DMS79 (cell line): ENCODE results near the gene EVPL.

ENCODE experiments used
- DNase-seq: peaks from one replicate; lab custom pipeline; 2025; lab: John Stamatoyannopoulos, UW

EVPL gene

GRCh38 chr17:76017481-76018339 is 9.4 kb downstream of the EVPL start:
- no peak for DNase-seq

- no peak for DNase-seq
These were observed 12.2 kb downstream of the EVPL start for GRCh38 chr17:76014925-76015261.

DNA sequence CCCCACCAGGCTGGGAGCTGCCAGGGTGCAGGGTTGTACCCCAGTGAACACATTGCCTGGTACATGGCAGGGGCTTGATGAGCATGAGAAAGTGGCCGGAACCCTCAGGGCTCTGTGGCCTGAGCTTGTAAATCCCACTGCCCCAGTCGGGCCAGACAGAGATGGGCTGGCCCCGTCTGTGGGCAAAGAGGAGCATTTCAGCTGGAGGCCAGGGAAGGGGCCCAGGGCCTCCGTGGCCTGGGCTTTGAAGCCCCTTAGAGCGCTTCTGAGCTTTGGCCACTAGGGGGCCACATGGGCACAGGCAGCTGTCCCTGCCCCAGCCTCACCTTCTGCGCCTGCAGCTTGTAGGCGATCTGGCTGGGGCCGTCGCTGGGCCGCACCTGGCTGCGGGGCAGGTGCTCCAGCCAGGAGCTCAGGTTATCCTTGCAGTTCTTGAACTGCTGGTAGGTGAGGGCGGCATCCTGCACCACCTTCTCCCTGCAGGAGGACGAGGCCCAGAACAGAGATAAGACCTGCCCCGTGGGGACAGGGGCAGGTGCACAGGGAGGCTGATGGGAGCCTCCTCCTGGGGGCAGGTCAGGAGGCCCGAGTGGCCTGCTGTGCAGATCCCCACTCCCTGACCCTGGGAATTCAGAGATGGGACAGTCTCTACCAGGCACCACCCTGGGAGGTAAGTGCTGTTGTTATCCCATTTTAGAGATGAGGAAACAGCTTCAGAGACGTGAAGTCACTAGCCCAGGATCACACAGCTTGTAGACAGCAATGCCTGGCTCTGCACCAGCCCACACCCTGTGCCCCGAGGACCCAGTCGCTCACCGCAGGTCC is 12.8 kb downstream of the EVPL start:
- DNase-seq = peak; percentile 43

GRCh38 chr17:76013377-76013932 is 13.7 kb downstream of the EVPL start:
- DNase-seq = no peak

DNA sequence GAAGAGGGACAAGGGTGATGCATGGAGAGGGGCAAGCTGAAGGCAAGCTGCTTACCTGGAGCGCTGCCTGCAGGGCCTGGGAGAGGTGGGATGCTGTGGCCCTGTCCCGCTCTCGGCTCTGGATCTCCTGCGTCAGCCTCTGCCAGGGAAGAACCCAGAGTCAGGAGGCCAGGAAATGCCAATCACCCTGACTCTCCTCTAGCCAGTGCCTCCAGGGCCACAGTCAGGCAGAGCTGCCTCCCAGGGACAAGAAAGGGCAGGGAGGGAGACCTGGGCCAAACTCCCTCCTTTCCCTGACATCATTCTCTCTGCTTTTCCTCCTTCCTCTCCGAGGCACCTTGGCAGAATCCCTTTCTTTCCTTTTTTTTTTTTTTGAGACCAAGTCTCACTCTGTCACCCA is 15.2 kb downstream of the EVPL start:
- no peak for DNase-seq

GRCh38 chr17:76009969-76010661 is 17.0 kb downstream of the EVPL start:
- DNase-seq = no peak

DNA sequence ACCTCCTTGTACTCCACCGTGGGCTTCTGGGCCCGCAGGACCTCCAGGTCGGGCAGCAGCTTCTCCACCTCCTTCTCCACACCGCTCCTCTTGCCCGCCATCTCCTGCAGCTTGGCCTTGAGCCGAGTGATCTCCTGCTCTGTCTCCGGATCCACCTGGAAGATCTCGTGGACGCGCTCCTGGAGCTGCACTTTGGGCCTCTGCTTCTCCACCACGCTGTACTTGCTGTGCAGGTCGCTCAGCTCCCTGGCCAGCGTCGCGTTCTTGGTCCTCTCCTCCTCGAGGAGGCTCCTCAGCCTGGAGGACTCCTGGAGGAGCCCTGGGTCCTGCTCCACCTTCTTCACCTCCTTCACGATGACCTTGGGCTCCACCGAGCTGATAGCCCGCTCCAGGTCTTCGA is 17.7 kb downstream of the EVPL start:
- no peak for DNase-seq

- DNase-seq = no peak
These were observed 18.3 kb downstream of the EVPL start for GRCh38 chr17:76008630-76009425.

DNA sequence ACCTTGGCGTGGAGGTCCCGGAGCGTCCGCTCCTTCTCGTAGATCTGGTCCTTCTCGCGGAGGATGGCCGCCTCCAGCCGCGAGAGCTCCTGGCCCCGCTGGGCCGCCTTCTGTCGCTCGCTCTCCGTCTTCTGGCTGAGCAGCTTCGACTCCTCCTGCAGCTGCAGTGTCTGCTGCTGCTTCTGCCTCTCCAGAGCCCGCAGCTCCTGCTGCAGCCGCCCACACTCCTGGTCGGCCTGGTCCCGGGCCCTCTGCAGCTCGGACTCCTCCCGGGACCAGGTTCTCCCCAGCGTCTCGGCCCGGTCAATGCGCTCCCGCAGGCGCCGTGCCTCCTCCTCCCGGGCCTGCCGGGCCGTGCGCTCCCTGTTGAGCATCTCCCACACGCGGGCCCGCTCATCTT is 18.9 kb downstream of the EVPL start:
- no peak for DNase-seq

- no peak for DNase-seq
These were observed 19.3 kb downstream of the EVPL start for GRCh38 chr17:76007850-76008165.

- no peak for DNase-seq
These were observed 19.8 kb downstream of the EVPL start for GRCh38 chr17:76007131-76007849.

DNA sequence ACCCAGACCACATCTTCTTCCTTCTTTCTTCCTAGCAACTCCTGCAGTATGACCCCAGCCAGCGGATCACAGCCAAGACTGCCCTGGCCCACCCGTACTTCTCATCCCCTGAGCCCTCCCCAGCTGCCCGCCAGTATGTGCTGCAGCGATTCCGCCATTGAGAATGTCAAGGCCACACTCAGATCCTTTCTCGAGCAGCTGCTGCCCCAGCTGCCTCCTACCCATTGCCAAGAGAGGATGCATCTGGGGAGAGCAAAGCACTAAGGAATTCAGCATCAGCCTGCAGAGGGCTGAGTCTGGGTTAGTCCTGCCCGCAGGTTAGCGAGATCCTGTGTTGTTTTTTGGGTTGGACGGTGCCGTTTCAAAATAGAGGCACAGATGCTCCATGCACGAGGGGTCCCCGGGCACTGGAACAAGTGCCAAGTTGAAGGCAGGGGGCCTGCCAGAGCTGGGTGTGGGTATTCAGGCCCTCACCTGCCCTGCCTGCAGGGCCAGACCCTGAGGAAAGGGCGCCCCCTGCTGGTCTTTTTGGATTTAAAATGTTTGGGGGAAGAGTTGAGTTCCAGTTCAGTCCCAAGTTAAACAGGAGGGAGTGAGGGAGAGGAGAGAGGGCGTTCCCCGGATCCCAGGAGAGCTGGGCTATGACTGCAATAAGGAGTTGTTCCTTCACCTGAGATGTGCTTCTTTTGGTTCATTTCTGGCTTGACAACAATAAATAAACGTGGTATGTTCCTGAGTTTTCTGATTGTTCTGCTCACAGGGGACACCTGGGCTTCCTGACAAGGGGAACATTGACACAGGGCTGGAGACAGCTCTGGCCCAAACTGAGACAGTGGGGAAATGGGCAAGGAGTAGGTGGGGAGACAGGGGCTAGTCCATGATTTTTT is 21.6 kb downstream of the EVPL start:
- peak; percentile 9 for DNase-seq

GRCh38 chr17:76004750-76005262 is 22.3 kb downstream of the EVPL start:
- no peak for DNase-seq

GRCh38 chr17:76003915-76004314 is 23.2 kb downstream of the EVPL start:
- DNase-seq = no peak

DNA sequence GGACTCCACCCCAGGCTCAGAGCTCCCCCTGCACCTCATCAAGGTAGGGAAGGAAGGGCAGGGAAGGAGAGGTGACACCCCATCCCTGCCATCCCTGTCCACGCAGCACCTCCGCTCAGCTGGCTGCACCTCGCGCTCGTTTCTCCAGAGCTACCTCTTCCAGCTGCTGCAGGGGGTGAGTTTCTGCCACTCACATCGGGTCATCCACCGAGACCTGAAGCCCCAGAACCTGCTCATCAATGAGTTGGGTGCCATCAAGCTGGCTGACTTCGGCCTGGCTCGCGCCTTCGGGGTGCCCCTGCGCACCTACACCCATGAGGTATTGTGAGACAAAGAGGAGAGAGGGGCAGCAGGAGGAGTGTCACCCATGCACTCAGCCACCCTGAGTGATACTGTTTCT is 25.0 kb downstream of the EVPL start:
- DNase-seq = no peak

GRCh38 chr17:76000755-76001521 is 26.2 kb downstream of the EVPL start, which contains the start of gene CDK3:
TSS of gene CDK3 (plus strand) at chr17:76000855. CDS start at chr17:76001426, 571 bp downstream.
- DNase-seq = no peak

DNA sequence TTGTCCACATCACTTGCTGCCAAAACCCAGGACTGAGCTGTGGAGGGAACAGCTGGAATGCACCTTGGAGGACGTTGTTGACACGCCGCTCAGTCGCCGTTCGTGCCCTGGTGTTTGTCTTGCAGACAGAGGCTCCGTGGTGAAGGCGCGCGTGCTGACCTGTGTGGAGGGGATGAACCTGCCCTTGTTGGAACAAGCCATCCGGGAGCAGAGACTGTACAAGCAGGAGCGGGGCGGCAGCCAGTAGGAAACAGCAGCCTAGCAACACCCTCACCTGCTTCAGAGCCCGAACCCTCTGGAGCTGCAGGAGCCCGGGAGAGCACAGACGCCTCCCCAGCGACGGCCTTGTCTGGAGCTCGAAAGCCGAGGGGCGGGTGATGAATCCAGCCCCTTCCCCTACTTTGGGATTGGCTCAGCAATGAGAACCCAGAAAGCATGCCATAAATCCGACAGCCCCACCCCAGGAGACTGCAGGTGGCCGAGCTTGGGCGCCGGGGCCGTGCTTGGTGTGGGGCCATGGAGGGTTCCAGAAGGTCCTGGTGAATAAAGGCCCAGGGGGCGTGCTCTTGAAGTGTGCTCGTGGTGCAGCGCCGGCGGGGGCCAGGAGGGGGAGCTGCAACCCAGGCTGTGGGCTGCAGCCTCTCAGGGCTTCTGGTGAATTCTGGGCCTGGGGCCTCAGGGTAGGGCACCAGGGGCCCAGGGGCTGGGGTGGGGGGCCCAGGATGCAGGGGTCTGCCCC is 26.9 kb downstream of the EVPL start:
- DNase-seq = no peak

GRCh38 chr17:75998327-75998795 is 28.7 kb downstream of the EVPL start:
- no peak for DNase-seq
